Measurements from ENCODE around the gene CFAP68.

Gene CFAP68

DNA sequence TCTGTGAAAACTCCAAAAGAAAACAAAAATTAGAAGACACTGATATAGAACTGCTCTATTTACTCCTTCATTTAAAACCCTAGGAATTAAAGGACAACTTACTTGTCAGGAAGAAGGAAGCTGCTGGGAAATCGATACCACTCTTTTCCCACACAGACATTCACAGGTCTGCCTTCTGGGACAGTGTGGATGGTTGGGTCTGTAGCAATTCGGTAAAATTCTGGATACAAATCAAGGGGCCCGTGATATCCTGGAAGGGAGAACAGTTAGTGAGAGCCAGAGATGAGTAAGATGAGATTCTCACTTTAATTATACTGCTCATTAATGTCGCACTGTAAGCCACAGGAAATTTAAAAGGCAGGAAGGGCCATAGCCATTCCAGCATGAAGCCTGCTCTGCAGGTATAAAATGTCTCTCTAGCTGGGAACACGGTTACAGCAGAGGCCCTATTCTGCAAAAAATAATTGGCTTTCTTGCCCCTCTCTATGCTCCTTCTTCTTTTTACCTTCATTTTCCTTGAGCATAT is 41.9 kb upstream of the CFAP68 start:
- no peak for DNase-seq (ENCODE audit: low read depth)
- H3K4me3 ChIP-seq (ENCODE audit: low read depth, low read length), result no peak overlapping the region
- TF ChIP-seq, protein P1, sequence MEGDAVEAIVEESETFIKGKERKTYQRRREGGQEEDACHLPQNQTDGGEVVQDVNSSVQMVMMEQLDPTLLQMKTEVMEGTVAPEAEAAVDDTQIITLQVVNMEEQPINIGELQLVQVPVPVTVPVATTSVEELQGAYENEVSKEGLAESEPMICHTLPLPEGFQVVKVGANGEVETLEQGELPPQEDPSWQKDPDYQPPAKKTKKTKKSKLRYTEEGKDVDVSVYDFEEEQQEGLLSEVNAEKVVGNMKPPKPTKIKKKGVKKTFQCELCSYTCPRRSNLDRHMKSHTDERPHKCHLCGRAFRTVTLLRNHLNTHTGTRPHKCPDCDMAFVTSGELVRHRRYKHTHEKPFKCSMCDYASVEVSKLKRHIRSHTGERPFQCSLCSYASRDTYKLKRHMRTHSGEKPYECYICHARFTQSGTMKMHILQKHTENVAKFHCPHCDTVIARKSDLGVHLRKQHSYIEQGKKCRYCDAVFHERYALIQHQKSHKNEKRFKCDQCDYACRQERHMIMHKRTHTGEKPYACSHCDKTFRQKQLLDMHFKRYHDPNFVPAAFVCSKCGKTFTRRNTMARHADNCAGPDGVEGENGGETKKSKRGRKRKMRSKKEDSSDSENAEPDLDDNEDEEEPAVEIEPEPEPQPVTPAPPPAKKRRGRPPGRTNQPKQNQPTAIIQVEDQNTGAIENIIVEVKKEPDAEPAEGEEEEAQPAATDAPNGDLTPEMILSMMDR (conservative IDR thresholded peaks at IDR 0.05; ENCODE audit: low read depth, low read length), result no peak

DNA sequence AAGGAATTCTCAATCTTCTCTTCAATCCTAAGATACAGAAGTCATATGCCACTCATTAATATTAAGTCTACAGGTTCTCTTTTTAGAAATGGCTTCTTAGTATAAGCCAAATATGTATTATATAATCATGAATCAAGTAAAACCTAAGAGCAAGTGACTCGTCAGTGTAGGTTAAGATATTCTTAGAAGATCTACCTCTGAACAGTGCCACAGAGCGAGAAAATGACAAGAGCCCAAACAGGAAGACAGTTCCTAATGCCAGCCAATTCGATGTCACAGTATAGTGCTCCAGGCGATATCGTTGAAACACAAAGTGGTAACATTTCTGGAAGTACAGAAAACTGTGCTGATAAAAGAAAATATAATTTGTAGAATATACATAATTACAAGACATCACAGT is 41.3 kb upstream of the CFAP68 start:
- DNase-seq (ENCODE audit: low read depth), result no peak
- TF ChIP-seq, protein P1 (conservative IDR thresholded peaks at IDR 0.05; ENCODE audit: low read depth, low read length), result no peak

GRCh38 chr11:111840143-111840542 is 39.2 kb upstream of the CFAP68 start:
- DNase-seq (ENCODE audit: low read depth), result peak; percentile 85
- no peak overlapping the region for H3K4me3 ChIP-seq (ENCODE audit: low read depth, low read length)
- TF ChIP-seq, protein P1 (conservative IDR thresholded peaks at IDR 0.05; ENCODE audit: low read depth, low read length), result no peak

More for the DNA sequence above, 41.3 kb upstream of the CFAP68 start:
- no peak overlapping the region for H3K4me3 ChIP-seq (ENCODE audit: low read depth, low read length)

DNA sequence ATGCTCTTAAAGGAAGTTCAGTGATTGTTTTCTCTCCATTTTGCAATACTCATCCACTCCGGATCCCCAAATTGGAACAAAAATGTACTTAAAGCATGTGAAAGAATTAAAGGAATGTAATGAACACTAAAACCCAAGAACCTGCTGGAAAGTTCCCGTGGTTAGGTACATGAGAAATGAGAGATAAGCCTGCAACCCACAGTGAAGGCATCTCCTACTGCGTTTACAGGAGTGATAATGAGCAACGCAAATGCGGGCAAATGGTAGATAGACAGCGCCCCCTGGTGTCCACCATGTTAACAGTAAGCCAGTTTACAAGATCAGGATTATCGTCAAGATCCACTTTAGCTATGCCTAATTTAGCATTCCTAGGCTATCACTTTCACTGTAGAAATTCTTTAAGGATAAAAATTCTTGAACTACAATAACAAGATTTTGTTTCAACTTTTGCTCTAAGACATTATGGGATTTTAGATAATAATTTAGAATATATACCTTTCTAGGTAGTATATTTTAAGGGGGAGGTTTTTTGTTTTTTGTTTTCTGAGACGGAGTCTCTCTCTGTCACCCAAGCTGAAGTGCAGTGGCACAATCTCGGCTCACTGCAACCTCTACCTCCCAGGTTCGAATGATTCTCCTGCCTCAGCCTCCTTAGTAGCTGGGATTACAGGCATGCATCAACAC is 37.8 kb upstream of the CFAP68 start:
- H3K4me3 ChIP-seq (ENCODE audit: low read depth, low read length), result no peak overlapping the region
- TF ChIP-seq, protein P1 (conservative IDR thresholded peaks at IDR 0.05; ENCODE audit: low read depth, low read length), result peak; percentile 91
- DNase-seq (ENCODE audit: low read depth), result peak; percentile 99

GRCh38 chr11:111843661-111844060 is 35.7 kb upstream of the CFAP68 start:
- no peak overlapping the region for H3K4me3 ChIP-seq (ENCODE audit: low read depth, low read length)
- DNase-seq (ENCODE audit: low read depth), result no peak
- TF ChIP-seq, protein P1 (conservative IDR thresholded peaks at IDR 0.05; ENCODE audit: low read depth, low read length), result no peak

DNA sequence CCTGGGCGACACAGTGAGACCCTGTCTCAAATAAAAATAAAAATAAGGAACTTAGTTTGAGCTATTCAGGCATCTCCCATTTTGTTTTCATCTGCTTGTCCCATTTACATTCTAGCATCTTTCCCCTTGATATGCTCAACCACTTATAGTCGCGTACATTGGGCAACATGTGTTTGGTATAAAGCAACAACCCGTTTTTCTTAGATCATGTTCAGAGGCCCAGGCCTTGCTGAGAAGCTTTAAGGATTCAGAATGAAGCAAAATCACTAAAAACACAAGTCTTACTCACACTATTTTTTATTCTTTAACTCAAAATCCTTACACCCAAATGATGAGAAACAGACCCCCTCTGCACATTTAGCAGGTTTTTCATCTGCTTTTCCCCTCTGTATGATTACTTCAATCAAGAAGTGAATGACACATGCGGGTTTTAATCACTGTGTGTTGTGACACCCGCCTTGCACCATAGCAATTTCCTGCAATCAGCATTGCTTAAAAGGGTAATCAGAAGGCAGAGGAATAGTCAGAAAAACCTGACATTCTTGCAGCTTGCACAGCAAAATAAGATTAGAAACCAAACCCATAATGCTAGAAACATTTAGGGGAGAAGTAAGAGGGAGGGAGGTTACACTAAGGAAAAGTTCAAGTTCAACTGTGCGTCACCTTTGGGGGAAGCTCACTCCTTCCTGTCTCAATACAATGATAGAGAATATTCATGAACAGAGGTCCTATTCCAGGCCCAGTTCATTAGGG is 33.9 kb upstream of the CFAP68 start:
- TF ChIP-seq, protein P1 (conservative IDR thresholded peaks at IDR 0.05; ENCODE audit: low read depth, low read length), result no peak
- DNase-seq (ENCODE audit: low read depth), result peak; percentile 67
- H3K4me3 ChIP-seq (ENCODE audit: low read depth, low read length), result no peak overlapping the region

Data from choroid plexus epithelial cell (primary cell).